ENCODE results near the gene JAKMIP2. TPM values are rescaled to one million over a fixed set of nuclear protein-coding genes. Genes with fewer than 3 reads are reported as not detected.

JAKMIP2 gene
- total and polyA plus RNA-seq, 2 donors from 2014 or later: 0.38 to 0.71 TPM

DNA sequence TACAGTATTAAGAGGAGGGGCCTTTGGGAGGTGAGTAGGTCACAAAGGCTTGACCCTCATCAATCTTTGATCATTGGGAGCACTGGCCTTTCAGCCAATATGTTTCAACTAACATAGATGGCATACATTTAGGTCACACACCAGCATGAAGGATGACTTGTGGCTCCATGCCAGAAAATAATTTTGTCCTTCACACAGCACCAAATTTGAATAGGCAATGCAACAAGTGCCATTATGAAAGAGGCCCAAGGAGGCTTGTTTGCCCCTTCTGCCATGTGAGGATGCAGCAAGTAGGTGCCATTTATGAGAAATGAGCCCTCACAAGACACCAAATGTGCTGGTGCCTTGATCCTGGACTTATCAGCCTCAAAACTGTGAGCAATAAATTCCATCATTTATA is 81.1 kb downstream of the JAKMIP2 start:
- H3K4me3 ChIP-seq (ENCODE audit: low read length in 3 of 3): no peak overlapping the region
- DNase-seq (no peak), FAIRE-seq (no peak)
- no peaks in the 10 kb centered on the region for H3K4me1 ChIP-seq (ENCODE audit: control insufficient read depth in 2 of 3, insufficient read depth in 2 of 3, low read depth in 1 of 3, low read length in 3 of 3)
- H3K9ac ChIP-seq (ENCODE audit: low read length in 3 of 3): no peak overlapping the region
- H3K27ac ChIP-seq (ENCODE audit: low read depth in 2 of 2, low read length in 2 of 2): no peak overlapping the region
- H3K27me3 ChIP-seq (ENCODE audit: control insufficient read depth, insufficient read depth, low read length): no peaks in the 10 kb centered on the region
- no peaks in the 10 kb centered on the region for H3K36me3 ChIP-seq (ENCODE audit: control insufficient read depth in 2 of 3, insufficient read depth in 3 of 3, low read length in 3 of 3)
- intact Hi-C loops (cut with DNase I): no loop called here
- no peaks in the 10 kb centered on the region for H3K9me3 ChIP-seq (ENCODE audit: control insufficient read depth in 2 of 3, insufficient read depth in 1 of 3, low read length in 3 of 3)
- TF ChIP-seq, protein P1, sequence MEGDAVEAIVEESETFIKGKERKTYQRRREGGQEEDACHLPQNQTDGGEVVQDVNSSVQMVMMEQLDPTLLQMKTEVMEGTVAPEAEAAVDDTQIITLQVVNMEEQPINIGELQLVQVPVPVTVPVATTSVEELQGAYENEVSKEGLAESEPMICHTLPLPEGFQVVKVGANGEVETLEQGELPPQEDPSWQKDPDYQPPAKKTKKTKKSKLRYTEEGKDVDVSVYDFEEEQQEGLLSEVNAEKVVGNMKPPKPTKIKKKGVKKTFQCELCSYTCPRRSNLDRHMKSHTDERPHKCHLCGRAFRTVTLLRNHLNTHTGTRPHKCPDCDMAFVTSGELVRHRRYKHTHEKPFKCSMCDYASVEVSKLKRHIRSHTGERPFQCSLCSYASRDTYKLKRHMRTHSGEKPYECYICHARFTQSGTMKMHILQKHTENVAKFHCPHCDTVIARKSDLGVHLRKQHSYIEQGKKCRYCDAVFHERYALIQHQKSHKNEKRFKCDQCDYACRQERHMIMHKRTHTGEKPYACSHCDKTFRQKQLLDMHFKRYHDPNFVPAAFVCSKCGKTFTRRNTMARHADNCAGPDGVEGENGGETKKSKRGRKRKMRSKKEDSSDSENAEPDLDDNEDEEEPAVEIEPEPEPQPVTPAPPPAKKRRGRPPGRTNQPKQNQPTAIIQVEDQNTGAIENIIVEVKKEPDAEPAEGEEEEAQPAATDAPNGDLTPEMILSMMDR (IDR thresholded peaks at IDR 0.05; ENCODE audit: borderline replicate concordance, extremely low read depth, insufficient read depth): no peak

DNA sequence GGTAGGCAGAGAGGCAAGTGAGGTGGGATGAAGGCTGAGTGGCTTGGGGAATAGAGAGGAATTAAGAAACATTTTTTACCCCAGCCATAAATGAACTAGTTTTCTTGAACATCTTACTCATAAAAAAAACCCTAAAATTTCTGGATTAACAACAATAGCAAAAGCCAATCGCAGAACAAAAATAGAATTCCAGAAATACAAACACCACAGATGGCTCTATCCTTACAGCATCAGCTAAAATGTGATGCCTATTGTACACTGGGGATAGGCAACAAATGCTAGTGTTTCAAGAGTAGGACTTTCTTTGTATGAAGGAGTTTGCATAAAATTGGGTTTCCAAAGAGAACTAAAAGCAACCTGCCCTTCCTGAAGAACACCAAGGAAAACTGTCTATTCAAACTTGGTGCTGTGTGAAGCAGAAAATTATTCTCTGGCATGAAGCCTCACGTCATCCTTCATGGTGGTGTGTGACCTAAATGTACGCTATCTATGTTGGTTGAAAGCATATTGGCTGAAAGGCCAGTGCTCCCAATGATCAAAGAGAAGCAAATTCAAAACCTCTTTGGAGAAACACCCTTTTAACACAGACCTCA is 82.9 kb downstream of the JAKMIP2 start:
- no peaks in the 10 kb centered on the region for H3K36me3 ChIP-seq (ENCODE audit: control insufficient read depth in 2 of 3, insufficient read depth in 3 of 3, low read length in 3 of 3)
- DNase-seq (no peak), FAIRE-seq (no peak)
- TF ChIP-seq, protein P1 (IDR thresholded peaks at IDR 0.05; ENCODE audit: borderline replicate concordance, extremely low read depth, insufficient read depth): no peak
- H3K27ac ChIP-seq (ENCODE audit: low read depth in 2 of 2, low read length in 2 of 2): no peak overlapping the region
- no peaks in the 10 kb centered on the region for H3K27me3 ChIP-seq (ENCODE audit: control insufficient read depth, insufficient read depth, low read length)
- no peak overlapping the region for H3K4me3 ChIP-seq (ENCODE audit: low read length in 3 of 3)
- H3K4me1 ChIP-seq (ENCODE audit: control insufficient read depth in 2 of 3, insufficient read depth in 2 of 3, low read depth in 1 of 3, low read length in 3 of 3): no peaks in the 10 kb centered on the region
- no peak overlapping the region for H3K9ac ChIP-seq (ENCODE audit: low read length in 3 of 3)
- intact Hi-C loops (cut with DNase I): no loop called here
- H3K9me3 ChIP-seq (ENCODE audit: control insufficient read depth in 2 of 3, insufficient read depth in 1 of 3, low read length in 3 of 3): no peaks in the 10 kb centered on the region

DNA sequence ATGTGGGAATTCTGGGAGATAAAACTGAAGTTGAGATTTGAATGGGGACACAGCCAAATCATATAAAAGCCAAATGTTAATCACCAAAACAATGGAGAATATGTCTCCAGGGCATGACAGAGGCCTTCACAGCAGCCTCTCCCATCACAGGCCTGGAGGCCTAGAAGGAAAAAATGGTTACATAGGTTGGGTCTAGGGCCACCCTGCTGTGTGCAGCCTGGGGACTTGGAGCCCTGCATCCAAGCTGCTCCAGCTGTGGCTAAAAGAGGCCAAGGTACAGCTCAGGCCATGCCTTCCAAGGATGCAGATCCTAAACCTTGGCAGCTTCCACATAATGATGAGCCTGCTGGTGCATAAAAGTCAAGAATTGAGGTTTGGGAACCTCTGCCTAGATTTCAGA is 85.1 kb downstream of the JAKMIP2 start:
- H3K4me1 ChIP-seq (ENCODE audit: control insufficient read depth in 2 of 3, insufficient read depth in 2 of 3, low read depth in 1 of 3, low read length in 3 of 3): no peaks in the 10 kb centered on the region
- no peak for DNase-seq
- no peak overlapping the region for H3K4me3 ChIP-seq (ENCODE audit: low read length in 3 of 3)
- H3K27me3 ChIP-seq (ENCODE audit: control insufficient read depth, insufficient read depth, low read length): no peaks in the 10 kb centered on the region
- no peak for FAIRE-seq
- TF ChIP-seq, protein P1 (IDR thresholded peaks at IDR 0.05; ENCODE audit: borderline replicate concordance, extremely low read depth, insufficient read depth): no peak
- no peak overlapping the region for H3K9ac ChIP-seq (ENCODE audit: low read length in 3 of 3)
- intact Hi-C loops (cut with DNase I): no loop called here
- no peaks in the 10 kb centered on the region for H3K36me3 ChIP-seq (ENCODE audit: control insufficient read depth in 2 of 3, insufficient read depth in 3 of 3, low read length in 3 of 3)
- no peak overlapping the region for H3K27ac ChIP-seq (ENCODE audit: low read depth in 2 of 2, low read length in 2 of 2)
- no peaks in the 10 kb centered on the region for H3K9me3 ChIP-seq (ENCODE audit: control insufficient read depth in 2 of 3, insufficient read depth in 1 of 3, low read length in 3 of 3)

DNA sequence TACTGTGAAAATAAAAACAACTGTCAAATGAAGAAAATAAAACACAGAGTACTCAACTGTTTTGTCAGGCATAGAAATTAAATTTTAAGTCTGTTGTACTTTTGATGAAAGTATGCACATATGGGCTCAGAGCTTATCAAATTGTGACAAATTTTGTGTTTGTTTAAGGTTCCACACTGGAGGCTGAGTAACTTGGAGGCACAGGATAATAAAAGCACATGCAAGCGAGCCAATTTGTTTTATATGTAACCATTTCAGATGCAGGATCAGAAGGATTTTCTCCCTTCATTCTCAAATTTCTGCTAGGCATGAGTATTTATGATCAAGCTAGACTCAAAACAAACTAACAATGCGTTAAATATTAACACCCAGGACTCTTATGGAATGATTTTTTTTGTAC is 87.8 kb downstream of the JAKMIP2 start:
- Histone ChIP-seq H3K9ac (ENCODE audit: low read length in 3 of 3) (no peak overlapping the region), H3K36me3 (ENCODE audit: control insufficient read depth in 2 of 3, insufficient read depth in 3 of 3, low read length in 3 of 3) (no peaks in the 10 kb centered on the region), H3K27me3 (ENCODE audit: control insufficient read depth, insufficient read depth, low read length) (no peaks in the 10 kb centered on the region), H3K27ac (ENCODE audit: low read depth in 2 of 2, low read length in 2 of 2) (no peak overlapping the region), H3K4me3 (ENCODE audit: low read length in 3 of 3) (no peak overlapping the region), H3K9me3 (ENCODE audit: control insufficient read depth in 2 of 3, insufficient read depth in 1 of 3, low read length in 3 of 3) (no peaks in the 10 kb centered on the region), H3K4me1 (ENCODE audit: control insufficient read depth in 2 of 3, insufficient read depth in 2 of 3, low read depth in 1 of 3, low read length in 3 of 3) (peaks cover 0 to 3% (median 0%) of the 10 kb centered on the region in 3 donors)
- FAIRE-seq: no peak
- TF ChIP-seq, protein P1 (IDR thresholded peaks at IDR 0.05; ENCODE audit: borderline replicate concordance, extremely low read depth, insufficient read depth): no peak
- intact Hi-C loops (cut with DNase I): no loop called here
- DNase-seq: no peak

Data from kidney (tissue), 14 donors.